Stimulated activated CD4-positive, alpha-beta T cell treated with anti-CD3 and anti-CD28 coated beads, Interleukin-4, amount 100 ng/mL, for 4 hours (primary cell): ENCODE data around the gene NAV3.

Source experiments
- DNase-seq, 2 experiments: peaks; one replicate each; pipeline ENCODE4 v3.0.0-alpha.2; 2020

NAV3 gene

GRCh38 chr12:78145398-78145797 is 314.7 kb downstream of the NAV3 start:
- no peak for DNase-seq

GRCh38 chr12:78146365-78146772 is 315.7 kb downstream of the NAV3 start:
- DNase-seq, result no peak

GRCh38 chr12:78149459-78149858 is 318.8 kb downstream of the NAV3 start:
- DNase-seq, result no peak

DNA sequence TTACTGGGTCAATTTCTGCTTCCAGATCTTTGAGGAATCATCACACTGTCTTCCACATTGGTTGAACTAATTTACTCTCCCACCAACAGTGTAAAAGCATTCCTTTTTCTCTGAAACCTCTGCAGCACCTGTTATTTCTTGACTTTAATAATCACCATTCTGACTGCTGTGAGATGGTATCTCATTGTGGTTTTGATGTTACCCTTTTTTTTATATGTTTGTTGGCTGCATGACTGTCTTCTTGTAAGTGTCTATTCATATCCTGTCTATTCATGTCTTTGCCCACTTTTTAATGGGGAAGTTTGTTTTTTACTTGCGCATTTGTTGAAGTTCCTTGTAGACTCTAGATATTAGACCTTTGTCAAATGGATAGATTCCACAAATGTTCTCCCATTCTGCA is 324.9 kb downstream of the NAV3 start:
- DNase-seq, result no peak

GRCh38 chr12:78156751-78157150 is 326.1 kb downstream of the NAV3 start:
- DNase-seq, result no peak

- no peak for DNase-seq
These were observed 326.5 kb downstream of the NAV3 start for GRCh38 chr12:78157199-78157598.

DNA sequence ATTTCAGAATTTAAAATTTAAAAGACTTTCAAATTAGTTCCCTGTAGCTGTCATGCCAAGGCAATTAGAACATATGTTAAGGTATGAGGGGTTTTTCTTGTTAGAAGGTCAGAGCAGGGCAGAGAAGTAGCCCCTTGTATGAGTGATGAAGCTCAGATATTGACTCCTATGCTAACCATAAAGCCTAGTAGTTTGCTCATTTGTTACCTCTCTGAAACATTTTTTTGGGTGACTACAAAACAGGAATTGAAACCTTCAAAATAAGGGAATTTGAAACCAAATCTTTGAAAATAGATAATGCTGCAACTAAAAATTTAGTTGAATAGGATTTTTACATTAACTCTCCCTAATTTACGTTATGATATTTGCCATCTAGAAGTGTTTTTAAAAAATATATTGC is 333.5 kb downstream of the NAV3 start:
- DNase-seq, result no peak

- DNase-seq, result no peak
These were observed 336.8 kb downstream of the NAV3 start for GRCh38 chr12:78167510-78167909.

- no peak for DNase-seq
These were observed 340.4 kb downstream of the NAV3 start for GRCh38 chr12:78171061-78171460.

- no peak for DNase-seq
These were observed 345.9 kb downstream of the NAV3 start for GRCh38 chr12:78176643-78177042.

GRCh38 chr12:78177298-78177697 is 346.6 kb downstream of the NAV3 start:
- DNase-seq, result no peak

DNA sequence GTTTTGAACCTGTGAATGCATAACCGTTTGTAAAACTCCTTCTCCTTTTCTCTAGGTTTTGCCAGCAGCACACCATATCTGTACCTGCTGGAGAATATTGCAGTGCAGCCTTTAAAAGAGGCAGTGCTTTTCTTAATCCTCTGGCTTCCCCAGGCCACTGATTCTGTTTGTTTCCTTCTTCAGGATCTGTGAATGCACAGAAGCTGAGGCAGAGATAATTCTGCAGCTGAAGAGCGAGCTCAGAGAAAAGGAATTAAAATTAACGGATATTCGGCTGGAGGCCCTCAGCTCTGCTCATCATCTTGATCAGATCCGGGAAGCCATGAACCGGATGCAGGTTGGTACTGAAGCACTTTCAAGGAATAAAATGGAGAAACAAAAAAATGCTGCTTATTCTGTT is 348.7 kb downstream of the NAV3 start:
- no peak for DNase-seq

GRCh38 chr12:78181544-78182162 is 351.0 kb downstream of the NAV3 start:
- DNase-seq, result no peak

DNA sequence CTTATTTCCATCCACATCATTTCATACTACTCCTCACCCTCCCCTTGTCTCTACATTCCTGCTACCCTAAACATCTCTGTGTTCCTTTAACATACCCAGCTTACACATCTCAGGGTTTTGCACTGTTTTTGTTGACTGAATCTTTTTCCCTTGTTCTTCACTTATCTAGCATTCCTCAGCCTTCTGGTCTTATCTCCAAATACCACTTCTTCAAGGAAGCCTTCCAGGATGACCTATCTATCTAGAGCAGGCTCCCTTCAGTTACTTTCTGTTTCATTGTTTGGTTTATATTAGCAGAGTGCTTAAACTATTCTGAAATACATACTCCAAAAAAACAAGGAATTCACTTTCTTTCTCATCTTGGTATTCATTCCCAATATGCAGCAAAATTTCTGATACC is 353.1 kb downstream of the NAV3 start:
- DNase-seq, result no peak

DNA sequence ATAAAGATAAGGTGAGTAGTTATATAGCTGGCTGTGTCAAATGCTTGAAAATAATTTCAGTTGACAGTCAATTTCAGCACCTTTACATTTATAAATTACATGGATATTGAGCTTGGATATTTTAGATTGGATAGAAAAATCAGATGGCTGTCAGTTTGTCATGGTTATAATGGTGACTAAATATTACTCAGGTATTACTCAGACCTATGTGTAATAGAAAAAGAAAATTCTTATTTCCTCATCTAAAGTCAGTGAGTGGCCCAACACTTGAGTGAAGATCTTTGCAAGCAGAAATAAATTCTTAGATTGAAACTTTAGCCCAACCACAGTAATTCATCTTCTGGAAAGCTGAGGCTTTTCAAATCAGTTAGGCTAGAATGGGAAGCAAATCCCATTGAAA is 354.4 kb downstream of the NAV3 start:
- DNase-seq, result no peak

GRCh38 chr12:78185651-78186050 is 355.0 kb downstream of the NAV3 start:
- DNase-seq, result no peak

DNA sequence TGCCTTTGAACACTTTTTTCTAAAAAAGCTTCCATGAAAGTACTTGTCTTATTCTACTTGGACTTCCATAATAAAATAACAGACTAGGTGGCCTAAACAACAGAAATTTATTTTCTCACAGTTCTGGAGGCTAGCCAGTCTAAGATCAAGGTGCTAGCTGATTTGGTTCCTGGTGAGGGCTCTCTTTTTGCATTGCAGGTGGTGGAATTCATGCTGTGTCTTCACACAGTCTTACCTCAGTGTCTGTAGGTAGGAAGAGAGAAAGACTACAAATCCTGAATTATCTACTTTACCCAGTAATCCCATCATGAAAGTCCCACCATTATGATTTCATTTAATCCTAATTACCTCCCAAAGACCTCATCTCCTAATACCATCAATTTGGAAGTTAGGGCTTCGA is 356.0 kb downstream of the NAV3 start:
- DNase-seq, result no peak

DNA sequence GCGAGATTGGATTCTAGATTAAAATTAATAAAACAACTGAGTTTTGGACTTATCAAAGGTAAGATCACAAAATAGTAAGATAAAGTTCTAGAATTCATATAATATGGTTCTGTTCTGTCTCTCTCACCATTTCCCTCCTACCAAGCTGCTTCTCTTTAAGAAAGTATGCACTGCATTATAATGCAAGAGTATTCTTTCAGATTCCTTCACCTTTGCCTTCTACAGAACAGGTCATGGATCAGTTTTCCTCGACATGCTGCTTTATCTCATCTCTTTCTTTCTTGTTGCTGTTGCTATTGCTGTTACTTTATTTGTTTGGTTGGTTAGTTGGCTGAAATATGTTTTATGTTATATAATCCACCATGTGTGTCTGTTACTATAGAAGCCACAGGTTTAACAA is 357.0 kb downstream of the NAV3 start:
- DNase-seq, result no peak

GRCh38 chr12:78189656-78190055 is 359.0 kb downstream of the NAV3 start:
- no peak for DNase-seq

DNA sequence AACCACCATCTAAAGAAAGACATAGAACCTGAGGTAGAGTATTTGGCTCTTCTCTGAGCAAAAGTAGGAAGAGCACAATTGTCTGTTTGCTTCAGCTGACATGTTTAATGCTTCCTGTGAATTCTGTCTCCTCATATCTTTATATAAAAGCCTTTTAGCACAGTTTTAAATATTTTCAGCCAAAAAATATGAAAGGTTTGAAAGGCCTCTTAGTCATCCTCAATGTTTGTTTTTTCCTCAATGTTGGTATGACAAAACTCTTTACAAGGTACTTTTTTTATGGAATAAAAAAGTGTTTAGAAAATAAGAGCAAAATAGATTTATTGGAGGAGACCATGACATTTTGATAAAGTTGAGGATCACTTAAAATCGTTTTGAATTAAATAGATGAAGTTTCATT is 360.9 kb downstream of the NAV3 start:
- no peak for DNase-seq

DNA sequence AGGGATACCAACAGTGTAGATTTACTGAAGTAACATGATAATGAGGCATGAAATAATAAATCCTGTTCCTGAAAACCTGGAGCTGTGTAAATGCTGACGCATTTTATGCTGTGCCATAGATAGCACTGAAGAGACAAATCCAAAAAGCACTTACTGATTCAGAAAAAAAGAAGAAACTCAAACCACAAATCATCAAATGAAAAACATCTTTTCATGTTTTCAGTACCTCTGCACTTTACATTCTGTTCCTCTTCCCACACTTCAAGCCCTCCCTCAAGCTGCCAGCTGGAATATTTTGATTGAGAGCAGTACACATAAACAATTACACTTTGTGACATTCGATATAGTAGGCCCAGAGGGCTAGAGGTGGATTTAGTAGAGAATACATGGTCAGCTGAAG is 362.3 kb downstream of the NAV3 start:
- DNase-seq, result no peak

DNA sequence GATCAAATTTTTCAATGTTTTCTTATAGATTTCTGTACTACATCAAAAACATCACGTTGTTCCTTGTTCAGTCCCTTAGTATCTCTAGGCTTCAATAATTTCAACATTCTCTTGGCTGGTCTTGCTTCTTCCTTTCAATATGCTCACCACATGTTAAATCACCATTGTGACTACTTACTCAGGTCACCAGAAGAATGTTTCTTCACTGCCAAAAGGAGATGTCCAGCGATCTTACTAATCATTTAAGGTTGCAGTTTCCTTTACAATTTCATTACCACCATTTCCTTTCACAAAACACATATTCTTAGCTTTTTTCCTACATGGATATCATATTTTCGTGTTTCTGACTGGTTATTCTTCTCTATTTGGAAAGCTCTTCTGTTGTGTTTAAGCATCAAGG is 363.8 kb downstream of the NAV3 start:
- DNase-seq, result no peak

DNA sequence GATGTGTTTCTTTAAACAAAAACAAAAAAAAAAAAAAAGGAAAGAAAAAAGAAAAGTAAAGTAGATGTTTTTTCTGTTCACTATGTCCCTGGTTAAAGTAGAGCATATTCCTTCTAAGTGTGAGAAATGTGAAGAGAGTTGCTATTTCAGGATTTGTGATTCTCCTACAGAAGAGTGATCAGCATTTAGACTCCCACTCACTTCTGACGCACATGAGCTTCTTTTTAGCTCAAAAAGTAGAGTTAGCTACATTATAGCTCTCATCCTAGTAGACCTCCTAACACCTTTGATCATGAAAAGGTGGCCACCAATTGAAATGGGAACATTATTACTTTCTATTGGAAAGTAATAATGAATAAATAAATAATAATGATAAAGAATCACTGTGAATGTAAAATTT is 368.2 kb downstream of the NAV3 start:
- no peak for DNase-seq

DNA sequence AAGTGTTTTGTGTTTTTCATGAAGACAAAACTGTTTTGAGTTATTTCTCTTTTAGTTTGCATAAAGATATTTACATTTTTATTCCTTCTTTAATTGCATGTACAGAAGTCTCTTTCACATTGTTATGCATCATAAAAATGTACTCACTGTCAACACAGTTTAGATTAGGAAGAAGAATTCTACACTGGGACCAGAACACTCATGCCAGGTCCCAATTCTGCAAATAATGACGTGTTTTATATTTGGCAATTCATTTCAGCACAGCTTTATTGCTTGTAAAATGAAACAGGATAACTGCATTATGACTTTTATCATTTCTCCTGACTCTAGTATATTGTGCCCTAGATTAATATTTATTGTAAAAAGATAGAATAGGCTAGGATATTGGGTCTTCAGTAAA is 369.2 kb downstream of the NAV3 start:
- no peak for DNase-seq

- no peak for DNase-seq
These were observed 374.2 kb downstream of the NAV3 start for GRCh38 chr12:78204926-78205325.

GRCh38 chr12:78208092-78208491 is 377.4 kb downstream of the NAV3 start:
- DNase-seq, result no peak
